HFFc6 (cell line): ENCODE results near the gene STEAP4. TPM values are rescaled to one million over a fixed set of nuclear protein-coding genes. Genes with fewer than 3 reads are reported as not detected.

Experiments
- DNase-seq: peaks from one replicate; pipeline ENCODE4 v3.0.0-alpha.2; 2018
- H3K27ac Mint-ChIP-seq: 2 replicates; pipeline ENCODE4 v1.8.0; 2020; ENCODE audit warnings: mild to moderate bottlenecking, mixed read lengths
- H3K27me3 Mint-ChIP-seq: 2 replicates; pipeline ENCODE4 v1.8.0; 2021; ENCODE audit warnings: mild to moderate bottlenecking, moderate library complexity, mixed read lengths; ENCODE audit not compliant: insufficient read depth
- H3K36me3 Mint-ChIP-seq: 2 replicates; pipeline ENCODE4 v1.8.0; 2021; ENCODE audit warnings: low read depth, mixed read lengths
- H3K4me1 Mint-ChIP-seq: 2 replicates; pipeline ENCODE4 v1.8.0; 2020; ENCODE audit warnings: low read depth, mixed read lengths
- H3K4me3 Mint-ChIP-seq: 2 replicates; pipeline ENCODE4 v1.8.0; 2020; ENCODE audit warnings: mild to moderate bottlenecking, moderate library complexity, mixed read lengths
- H3K9me3 Mint-ChIP-seq: 2 replicates; pipeline ENCODE4 v1.8.0; 2020; ENCODE audit warnings: mild to moderate bottlenecking, mixed read lengths
- total RNA-seq, 6 experiments: library from RNA; stranded (reverse); fragmentation: NEBNext Ultra II Directional; extraction: Animal tissue kit (Norgen Biotek cat#: 25700); gene quantifications; 2 replicates in 1 of 6; 3 replicates in 5 of 6; pipeline ENCODE4 v1.2.3, GENCODE V29; 2021
- TF ChIP-seq, protein P1 (sequence below): fragments of 200-600 bp; sonication (generic); IDR thresholded peaks from 2 replicates; pipeline ENCODE4 v1.5.0; 2021; ENCODE audit warnings: antibody characterized with exemption, mild to moderate bottlenecking

STEAP4 gene
- total RNA-seq, 6 experiments from 2014 or later = not detected

DNA sequence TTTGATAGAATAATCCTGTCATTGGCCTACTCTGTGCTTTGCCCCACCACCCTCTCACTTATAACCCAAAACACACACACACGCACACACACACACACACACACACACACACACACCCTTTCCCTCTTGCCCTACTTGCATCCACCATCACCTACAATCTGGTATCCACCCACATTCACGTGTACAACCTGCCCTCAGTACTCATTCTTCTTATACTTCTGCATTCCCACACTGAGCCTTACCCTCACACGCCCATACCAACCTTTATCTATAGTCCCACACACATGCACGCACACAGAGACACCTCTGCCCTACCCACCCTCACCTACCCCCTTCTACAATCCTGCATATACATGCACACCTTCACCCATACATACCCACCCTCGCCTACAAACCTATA, 76.0 kb downstream of the STEAP4 start:
- H3K9me3 Mint-ChIP-seq = no peaks in the 10 kb centered on the region
- H3K27me3 Mint-ChIP-seq = peaks cover 4% of the 10 kb centered on the region
- TF ChIP-seq, protein P1, sequence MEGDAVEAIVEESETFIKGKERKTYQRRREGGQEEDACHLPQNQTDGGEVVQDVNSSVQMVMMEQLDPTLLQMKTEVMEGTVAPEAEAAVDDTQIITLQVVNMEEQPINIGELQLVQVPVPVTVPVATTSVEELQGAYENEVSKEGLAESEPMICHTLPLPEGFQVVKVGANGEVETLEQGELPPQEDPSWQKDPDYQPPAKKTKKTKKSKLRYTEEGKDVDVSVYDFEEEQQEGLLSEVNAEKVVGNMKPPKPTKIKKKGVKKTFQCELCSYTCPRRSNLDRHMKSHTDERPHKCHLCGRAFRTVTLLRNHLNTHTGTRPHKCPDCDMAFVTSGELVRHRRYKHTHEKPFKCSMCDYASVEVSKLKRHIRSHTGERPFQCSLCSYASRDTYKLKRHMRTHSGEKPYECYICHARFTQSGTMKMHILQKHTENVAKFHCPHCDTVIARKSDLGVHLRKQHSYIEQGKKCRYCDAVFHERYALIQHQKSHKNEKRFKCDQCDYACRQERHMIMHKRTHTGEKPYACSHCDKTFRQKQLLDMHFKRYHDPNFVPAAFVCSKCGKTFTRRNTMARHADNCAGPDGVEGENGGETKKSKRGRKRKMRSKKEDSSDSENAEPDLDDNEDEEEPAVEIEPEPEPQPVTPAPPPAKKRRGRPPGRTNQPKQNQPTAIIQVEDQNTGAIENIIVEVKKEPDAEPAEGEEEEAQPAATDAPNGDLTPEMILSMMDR = no peak
- DNase-seq = no peak
- H3K4me1 Mint-ChIP-seq = peaks cover 15% of the 10 kb centered on the region
- H3K4me3 Mint-ChIP-seq = no peak overlapping the region
- H3K27ac Mint-ChIP-seq = no peak overlapping the region
- H3K36me3 Mint-ChIP-seq = no peaks in the 10 kb centered on the region

DNA sequence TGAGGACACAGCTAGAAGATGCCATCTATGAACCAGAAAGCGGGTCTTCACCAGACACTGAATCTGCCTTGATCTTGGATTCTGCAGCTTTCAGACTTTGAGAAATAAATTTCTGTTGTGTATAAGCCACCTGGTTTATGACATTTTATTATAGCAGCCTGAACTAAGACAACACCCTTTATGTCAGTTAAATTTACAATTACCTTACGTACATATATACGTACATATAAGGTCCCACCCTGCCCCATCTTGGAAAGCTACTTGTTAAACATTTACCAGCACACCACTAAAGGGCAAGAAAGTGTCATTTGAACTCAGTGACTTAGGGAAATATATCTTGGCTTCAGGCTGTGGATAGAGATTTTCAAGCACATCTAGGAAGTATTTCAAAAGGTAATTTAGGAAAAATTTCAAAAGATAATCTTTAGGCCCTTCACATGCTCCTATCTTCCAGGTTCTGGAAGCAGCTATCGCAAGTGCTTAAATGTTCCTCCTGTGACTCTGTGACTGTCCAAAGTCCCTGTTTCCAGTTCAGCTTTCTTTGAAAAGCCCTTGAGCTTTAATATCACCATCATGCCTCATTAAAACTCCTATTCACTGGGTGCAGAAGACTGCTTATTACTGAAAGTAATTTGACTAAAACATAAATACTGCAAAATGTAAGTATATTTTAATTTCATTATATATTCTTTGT, 77.2 kb downstream of the STEAP4 start:
- Mint-ChIP-seq H3K9me3 (no peaks in the 10 kb centered on the region), H3K4me3 (no peak overlapping the region), H3K4me1 (peaks cover 24% of the 10 kb centered on the region), H3K36me3 (no peaks in the 10 kb centered on the region), H3K27ac (no peak overlapping the region), H3K27me3 (peaks cover 4% of the 10 kb centered on the region)
- TF ChIP-seq, protein P1 = no peak
- DNase-seq = no peak

DNA sequence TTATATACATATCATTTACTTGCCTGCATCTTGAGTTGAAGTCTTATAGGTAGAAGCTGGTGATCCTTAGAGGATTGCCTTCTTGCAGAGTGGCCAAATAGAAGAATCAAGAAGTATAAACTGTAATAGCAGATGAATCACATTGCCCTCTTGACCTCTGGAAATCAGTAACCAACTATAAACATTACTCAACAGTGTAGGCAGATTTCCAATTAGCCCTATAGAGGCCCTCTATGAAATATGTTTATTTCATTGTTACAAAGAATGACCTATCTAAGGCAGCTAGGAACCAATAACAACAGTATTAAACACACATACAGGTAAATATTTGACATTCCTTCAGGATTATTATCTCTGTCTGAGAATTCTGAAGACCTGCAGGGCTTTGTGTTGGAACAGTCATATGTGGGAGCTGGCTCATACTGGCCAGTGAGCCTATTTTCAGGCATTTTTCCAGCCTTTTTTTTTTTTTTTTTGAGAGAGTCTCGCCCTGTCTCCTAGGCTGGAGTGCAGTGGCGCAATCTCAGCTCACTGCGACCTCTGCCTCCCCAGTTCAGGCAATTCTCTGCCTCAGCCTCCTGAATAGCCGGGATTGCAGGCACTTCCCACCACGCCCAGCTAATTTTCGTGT, 79.7 kb downstream of the STEAP4 start:
- Mint-ChIP-seq H3K36me3 (no peaks in the 10 kb centered on the region), H3K27me3 (peaks cover 2% of the 10 kb centered on the region; the same call in 1 of the 2 replicates), H3K4me1 (peaks cover 27% of the 10 kb centered on the region), H3K4me3 (no peak overlapping the region), H3K27ac (no peak overlapping the region), H3K9me3 (no peaks in the 10 kb centered on the region)
- DNase-seq = peak; percentile 66
- TF ChIP-seq, protein P1 = no peak

DNA sequence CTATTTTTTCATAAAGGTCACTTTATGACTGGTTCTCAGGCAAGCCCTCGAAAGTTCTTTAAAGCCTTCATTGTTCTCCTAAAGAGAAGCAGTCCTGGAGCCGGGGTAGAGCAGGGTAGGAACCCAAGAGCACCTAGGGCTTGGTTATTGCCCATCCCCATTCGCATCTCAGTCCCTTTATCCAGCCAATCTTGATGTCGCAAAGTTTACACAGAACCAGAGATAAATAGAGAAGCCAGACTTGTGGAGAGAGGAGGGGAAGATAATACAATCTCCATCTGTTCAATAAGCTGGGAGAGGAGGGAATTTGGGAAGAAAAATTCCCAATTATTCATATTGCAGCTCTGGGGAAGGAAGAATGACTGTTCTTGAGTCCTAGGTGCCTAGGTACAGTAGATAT, 80.5 kb downstream of the STEAP4 start:
- no peak for DNase-seq
- TF ChIP-seq, protein P1 = no peak
- H3K9me3 Mint-ChIP-seq = no peaks in the 10 kb centered on the region
- H3K4me1 Mint-ChIP-seq = peaks cover 29% of the 10 kb centered on the region
- H3K27ac Mint-ChIP-seq = no peak overlapping the region
- peaks cover 2% of the 10 kb centered on the region; the same call in 1 of the 2 replicates for H3K27me3 Mint-ChIP-seq
- H3K36me3 Mint-ChIP-seq = no peaks in the 10 kb centered on the region
- H3K4me3 Mint-ChIP-seq = no peak overlapping the region

DNA sequence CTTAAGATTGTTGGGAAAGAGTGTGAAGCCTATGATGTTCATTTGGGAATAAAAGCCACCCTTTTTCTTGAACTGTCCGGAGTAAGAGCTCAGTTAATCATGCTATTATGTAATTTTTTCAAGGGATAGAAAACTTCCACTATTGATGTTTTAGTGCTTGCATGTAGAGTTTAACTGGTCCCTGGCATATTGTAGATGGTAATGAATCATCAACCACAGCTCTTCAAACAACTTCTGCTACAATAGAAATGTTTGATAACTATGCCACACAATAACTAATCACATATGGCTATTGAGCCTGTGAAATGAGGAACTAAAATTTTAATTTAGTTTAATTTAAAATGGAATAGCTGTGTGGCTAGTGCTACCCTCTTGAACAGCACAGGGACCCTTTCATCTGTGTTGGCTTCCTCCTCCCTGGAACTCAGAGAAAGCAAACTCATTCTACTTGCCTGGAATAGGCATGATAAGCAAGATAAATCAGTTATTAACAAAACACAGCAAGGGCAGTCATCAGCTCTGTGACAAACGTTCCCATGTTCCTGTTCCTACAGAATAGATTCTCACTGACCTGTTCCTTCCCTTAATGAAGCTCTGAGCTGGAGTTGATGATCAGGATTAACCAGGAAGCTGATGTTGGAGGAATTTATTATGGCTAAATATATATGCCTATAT, 82.0 kb downstream of the STEAP4 start:
- Mint-ChIP-seq H3K9me3 (no peaks in the 10 kb centered on the region), H3K27ac (no peak overlapping the region), H3K4me3 (no peak overlapping the region), H3K36me3 (no peaks in the 10 kb centered on the region), H3K27me3 (peaks cover 2% of the 10 kb centered on the region), H3K4me1 (peaks cover 37% of the 10 kb centered on the region)
- DNase-seq = peak; percentile 54
- TF ChIP-seq, protein P1 = no peak
